Right lobe of liver (tissue), 4 donors: ENCODE measurements around the gene REEP5.

ENCODE experiments used
- CTCF ChIP-seq, 4 donors: fragments of 200-600 bp in 3 of 4; fragments of 450-650 bp in 1 of 4; IDR thresholded peaks; one replicate each; pipeline versions ENCODE4 v1.5.1 to v1.8.0; 2016 to 2022; ENCODE audit warnings: antibody characterized with exemption in 4 of 4, mild to moderate bottlenecking in 2 of 4
- POLR2A ChIP-seq: fragments of 450-650 bp; IDR thresholded peaks from one replicate; pipeline ENCODE4 v1.6.1; 2017; ENCODE audit warnings: antibody characterized with exemption, mild to moderate bottlenecking
- donor health status: DM: no; HTN: no; CAD: no.
- donor health status: DM: no; HTN: no; CAD: no.
- donor health status: DM: no; HTN: yes; CAD: no.

DNA sequence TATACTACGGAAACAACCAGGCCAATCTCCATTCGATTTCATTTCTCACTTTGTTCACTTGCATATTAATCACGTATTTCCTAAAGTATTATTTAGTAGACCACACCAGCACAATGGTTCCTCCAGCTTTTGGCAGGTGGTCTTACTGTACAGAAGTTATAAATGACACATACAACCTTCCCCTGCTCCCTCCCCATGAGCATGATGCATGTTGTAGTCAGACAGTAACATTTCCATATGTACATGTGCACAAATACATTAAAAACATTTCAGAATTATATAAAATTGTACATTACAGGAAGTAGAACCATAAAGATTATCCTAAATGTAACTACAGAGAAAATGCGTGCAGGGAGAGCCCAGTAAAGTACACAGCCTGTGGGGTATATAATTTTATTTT is 43.9 kb downstream of the REEP5 start:
- TF ChIP-seq CTCF (IDR thresholded peaks at IDR 0.05): no peak
- TF ChIP-seq POLR2A: no peak
